HG03139 (cell line): ENCODE data around the gene FDXR.

Experiments
- ATAC-seq: cut with Tn5 transposase; IDR thresholded peaks from one replicate; pipeline ENCODE4 v1.9.1; 2021; ENCODE audit not compliant: unreplicated experiment

Gene FDXR

GRCh38 chr17:74815550-74816370 is 57.0 kb downstream of the FDXR start:
- ATAC-seq: no peak

GRCh38 chr17:74815067-74815466 is 57.7 kb downstream of the FDXR start:
- ATAC-seq: no peak

- no peak for ATAC-seq
These were observed 58.3 kb downstream of the FDXR start for GRCh38 chr17:74814453-74814852.
